Measurements from ENCODE around the gene GYPB. TPM values are rescaled to one million over a fixed set of nuclear protein-coding genes. Genes with fewer than 3 reads are reported as not detected.
"Not testable (repeated sequence)": the region's sequence is repeated elsewhere in the genome, so short reads cannot be mapped to it uniquely, and the experiment has no call there.

GYPB gene
- total RNA-seq, 1 donor = 0.81 TPM

DNA sequence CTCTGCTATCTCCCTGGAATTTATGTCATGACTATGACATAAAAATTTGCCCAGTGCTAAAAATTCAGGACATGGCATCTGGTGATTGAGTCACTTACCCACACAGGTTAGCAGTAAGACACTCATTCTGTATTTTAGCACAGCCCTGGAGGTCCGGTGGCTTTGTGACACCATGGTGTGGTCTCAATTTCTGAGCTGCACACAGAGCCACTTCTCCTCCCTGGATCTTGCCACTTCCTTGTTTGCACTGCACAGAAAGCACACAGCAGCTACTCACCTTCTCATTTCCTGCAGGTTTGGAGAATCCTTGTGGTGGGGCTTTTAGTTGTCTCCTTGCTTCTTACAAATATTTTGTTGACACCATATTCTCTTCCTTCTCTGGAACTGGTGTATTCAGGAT is 69.0 kb downstream of the GYPB start:
- DNase-seq (ENCODE audit: low read depth in 2 of 3, low spot score in 2 of 3) = peak in 1 of 3 donors; percentile 38

DNA sequence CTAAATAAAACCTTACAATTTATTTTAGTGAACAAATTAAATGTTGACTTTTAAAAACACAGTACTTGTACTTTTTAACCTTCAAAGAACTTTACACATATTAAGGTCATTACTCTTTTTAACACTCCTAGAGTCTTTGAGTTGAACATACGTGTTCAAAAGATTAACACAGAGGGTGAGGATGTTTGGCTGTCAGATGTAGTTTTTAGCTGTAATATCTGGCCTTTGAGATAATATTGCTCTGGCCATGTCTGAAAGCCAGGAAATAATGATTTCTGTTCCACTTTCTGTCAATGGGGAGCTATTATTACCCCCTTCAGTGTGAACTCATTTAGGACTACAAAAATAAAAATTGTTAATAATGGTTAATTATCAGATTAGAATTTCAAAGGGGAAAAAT is 71.7 kb downstream of the GYPB start:
- DNase-seq (ENCODE audit: low read depth in 2 of 3, low spot score in 2 of 3) = not testable (repeated sequence)

Other genes starting within 250 kb of the GYPB start
- 2.2 TPM for gene GYPE, start 113.8 kb downstream of the GYPB start, total RNA-seq
- under 0.01 TPM for gene GYPA, start 121.3 kb upstream of the GYPB start, total RNA-seq